Liver (tissue), 3 donors: Measurements from ENCODE around the gene STOML1.

Experiments
- ATF3 ChIP-seq: IDR thresholded peaks from 2 replicates; pipeline ENCODE4 v1.6.1; 2016; ENCODE audit warnings: antibody characterized with exemption
- MAX ChIP-seq: IDR thresholded peaks from 2 replicates; pipeline ENCODE4 v1.6.1; 2016; ENCODE audit warnings: antibody characterized with exemption
- RAD21 ChIP-seq, 2 donors: IDR thresholded peaks; 2 replicates each; pipeline ENCODE4 v1.6.1; 2016; ENCODE audit warnings: antibody characterized with exemption in 2 of 2, mild to moderate bottlenecking in 2 of 2
- SP1 ChIP-seq: IDR thresholded peaks from 2 replicates; pipeline ENCODE4 v1.6.1; 2018; ENCODE audit warnings: antibody characterized with exemption, mild to moderate bottlenecking
- TAF1 ChIP-seq: conservative IDR thresholded peaks from 2 replicates; pipeline ENCODE4 v1.6.1; 2016; ENCODE audit warnings: antibody characterized with exemption, mild to moderate bottlenecking
- TF ChIP-seq, protein P1 (sequence below): fragments of 150-350 bp; IDR thresholded peaks from 2 replicates; pipeline ENCODE4 v1.5.1; 2017; ENCODE audit warnings: improper control_type of control experiment, low read depth, low read length; ENCODE audit not compliant: missing input control
- donor health status: healthy.
- donor health status: healthy.

DNA sequence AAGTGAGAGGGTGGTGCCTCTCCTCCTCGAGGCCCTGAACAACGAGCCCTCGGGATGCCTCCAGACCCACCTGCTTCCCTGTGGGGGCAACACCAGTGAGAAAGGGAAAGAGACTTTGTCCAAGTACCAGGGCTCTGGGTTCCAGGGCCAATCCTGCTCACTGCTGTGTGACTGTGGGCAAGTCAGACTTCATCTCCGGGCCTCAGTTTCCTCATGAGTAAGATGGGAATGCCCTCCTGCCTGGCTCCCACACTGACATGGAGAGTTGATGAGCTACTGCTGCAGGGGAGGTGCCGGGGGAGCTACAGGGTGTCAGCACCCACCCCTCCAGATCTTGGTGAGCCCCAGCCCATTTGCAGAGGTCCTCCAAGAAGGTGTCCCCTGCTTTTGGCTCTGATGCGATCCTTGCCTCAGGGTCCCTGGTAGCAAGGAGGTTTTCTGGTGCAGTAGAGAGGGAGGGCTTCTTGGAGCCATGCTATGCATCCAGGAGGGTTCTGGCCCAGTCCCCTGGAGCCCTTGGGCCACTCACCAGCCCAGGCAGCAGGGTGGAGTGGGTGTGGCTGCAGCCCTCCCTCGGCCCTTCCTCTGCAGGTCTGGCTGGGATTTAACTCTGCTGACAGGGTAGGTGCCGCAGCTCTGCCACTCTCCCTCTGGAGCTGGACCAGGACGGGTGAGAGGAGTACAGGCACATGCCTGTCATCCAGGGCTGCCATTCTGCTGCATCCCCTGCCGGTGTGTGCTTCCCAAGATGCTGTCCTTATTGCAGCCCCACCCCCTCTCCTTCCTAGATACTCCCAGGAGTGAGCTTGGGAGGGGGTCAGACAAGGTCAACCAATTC, 39.0 kb downstream of the STOML1 start:
- TF ChIP-seq ATF3 (no peak), TAF1 (no peak), SP1 (no peak), RAD21 (IDR thresholded peaks at IDR 0.05) (no peak), MAX (no peak)
- TF ChIP-seq, protein P1, sequence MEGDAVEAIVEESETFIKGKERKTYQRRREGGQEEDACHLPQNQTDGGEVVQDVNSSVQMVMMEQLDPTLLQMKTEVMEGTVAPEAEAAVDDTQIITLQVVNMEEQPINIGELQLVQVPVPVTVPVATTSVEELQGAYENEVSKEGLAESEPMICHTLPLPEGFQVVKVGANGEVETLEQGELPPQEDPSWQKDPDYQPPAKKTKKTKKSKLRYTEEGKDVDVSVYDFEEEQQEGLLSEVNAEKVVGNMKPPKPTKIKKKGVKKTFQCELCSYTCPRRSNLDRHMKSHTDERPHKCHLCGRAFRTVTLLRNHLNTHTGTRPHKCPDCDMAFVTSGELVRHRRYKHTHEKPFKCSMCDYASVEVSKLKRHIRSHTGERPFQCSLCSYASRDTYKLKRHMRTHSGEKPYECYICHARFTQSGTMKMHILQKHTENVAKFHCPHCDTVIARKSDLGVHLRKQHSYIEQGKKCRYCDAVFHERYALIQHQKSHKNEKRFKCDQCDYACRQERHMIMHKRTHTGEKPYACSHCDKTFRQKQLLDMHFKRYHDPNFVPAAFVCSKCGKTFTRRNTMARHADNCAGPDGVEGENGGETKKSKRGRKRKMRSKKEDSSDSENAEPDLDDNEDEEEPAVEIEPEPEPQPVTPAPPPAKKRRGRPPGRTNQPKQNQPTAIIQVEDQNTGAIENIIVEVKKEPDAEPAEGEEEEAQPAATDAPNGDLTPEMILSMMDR: no peak
